ENCODE data around the gene PPM1H.

The PPM1H gene

GRCh38 chr12:62701492-62701891, 233.5 kb downstream of the PPM1H start:
- DNase-seq: no peak

- DNase-seq: no peak
These were observed 234.7 kb downstream of the PPM1H start for GRCh38 chr12:62700091-62700880.

DNA sequence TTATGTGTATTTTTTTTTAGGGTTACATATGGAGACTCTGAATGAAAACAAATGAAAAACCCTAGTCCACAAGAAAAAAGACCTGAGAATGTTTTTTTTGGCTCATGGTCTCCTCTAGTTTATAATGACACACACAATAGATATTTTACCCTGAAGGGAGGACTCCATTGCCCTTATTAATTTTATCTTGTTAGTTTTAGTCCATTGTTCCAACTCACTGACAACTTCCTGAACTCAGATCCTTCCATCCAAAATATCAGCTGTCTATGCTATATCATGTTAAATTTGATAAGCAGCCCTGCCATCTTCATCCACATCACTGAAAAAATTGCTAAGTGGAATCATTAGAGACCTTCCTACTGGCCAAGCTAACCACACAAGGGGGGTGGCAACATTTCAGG, 236.2 kb downstream of the PPM1H start:
- no peak for DNase-seq

GRCh38 chr12:62697893-62698292, 237.1 kb downstream of the PPM1H start:
- DNase-seq: no peak

DNA sequence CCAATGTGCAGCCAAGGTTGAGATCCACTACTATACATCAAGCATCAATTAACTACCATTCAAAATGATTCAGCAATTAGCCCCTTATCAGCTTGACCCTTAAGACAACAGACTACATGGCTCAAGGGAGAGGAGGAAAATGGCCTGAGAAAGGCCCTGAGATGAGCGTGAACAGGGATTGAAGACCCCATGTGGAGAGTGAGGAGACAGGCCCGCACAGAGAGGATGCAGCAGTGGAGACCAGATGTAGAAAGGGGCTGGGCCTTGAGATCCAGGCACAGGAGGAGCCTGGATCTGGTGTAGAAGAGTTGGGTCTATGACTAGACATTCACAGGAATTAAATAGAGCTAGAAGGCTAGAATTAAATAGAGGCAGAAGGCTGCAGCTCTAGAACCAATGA, 239.3 kb downstream of the PPM1H start:
- no peak for DNase-seq

DNA sequence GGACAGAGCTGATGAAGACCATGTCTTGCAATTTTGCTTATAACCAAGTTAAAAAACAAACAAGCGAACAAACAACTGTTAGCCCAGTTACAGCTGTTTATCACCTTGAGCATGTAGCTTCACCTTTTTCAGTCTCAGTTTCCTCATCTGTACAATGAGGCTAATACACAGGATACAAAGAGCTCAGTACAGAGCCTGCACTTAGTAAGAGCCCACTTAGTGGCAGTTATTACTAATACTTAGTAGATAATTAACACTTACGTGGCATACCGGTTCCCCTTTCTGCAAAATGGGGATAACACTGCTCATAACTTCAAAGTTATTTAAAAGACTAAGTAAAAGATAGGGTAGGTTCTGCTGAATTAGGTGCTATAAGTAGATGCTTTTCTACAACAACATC, 240.3 kb downstream of the PPM1H start:
- DNase-seq: no peak

DNA sequence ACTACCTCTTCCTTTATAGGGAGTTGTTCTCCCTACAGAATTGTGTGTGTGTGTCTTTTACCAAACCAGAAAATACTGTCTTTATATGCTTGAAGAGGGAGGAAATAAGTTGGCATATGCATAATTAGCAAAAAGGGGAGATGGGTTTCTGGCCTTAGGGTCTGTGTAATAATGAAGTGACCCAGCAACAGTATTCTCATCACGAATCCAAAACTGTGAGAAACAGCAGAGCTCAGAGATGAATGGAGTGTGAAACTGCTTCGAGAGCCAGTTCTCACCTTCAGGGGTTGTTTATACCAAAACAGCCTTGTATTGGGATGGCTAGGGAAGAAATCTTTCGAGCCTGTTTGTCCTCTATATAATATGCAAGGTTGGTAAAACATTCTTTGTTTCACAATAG, 240.8 kb downstream of the PPM1H start:
- DNase-seq: no peak

DNA sequence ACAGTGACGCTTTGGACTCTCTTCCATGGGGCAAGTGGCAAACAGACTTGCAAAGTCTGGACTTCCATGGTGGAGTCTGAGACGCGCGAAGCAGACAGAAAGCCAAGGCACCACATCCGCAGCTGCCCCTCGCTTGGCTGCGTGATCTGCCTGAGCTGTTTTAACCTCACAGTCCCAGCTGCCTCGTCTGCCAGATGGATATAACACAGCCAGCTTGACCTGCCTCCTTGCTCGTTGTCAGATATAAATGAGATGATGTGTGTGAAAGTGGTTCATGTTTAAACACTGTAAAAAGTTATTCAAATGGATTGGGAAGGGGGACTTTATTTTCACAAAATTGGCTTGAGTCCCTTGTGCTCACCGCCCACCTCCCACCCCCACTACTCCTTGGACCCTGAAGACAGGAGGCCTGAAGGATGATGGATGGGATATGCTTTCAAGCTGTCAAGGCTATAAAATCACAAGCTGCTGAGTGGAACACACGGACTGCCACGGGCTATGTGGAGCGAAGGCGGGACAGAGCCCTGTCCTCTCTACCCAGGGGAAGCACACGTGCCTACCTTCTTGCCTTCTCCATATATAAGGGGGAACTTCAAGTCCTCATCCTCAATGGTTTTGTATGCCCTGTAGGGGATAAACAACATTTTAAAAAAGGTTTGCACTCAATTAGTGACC, 241.4 kb downstream of the PPM1H start:
- no peak for DNase-seq

- no peak for DNase-seq
These were observed 242.1 kb downstream of the PPM1H start for GRCh38 chr12:62692884-62693283.

DNA sequence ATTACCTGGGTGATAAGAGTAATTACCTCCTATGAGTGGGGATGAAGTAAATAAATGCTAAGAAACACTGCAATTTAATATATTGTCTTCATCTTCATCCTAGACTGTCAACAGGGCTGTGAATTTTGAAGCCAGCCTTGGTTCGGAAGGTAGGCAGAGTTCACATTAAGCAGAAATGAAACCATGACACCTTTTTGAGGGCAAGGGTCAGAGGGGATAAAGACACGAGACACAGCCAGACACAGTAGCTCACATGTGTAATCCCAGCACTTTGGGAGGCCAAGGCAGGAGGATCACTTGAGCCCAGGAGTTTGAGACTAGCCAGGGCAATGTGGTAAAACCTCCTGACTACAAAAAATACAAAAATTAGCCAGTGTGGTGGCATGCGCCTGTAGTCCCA, 243.6 kb downstream of the PPM1H start:
- no peak for DNase-seq

DNA sequence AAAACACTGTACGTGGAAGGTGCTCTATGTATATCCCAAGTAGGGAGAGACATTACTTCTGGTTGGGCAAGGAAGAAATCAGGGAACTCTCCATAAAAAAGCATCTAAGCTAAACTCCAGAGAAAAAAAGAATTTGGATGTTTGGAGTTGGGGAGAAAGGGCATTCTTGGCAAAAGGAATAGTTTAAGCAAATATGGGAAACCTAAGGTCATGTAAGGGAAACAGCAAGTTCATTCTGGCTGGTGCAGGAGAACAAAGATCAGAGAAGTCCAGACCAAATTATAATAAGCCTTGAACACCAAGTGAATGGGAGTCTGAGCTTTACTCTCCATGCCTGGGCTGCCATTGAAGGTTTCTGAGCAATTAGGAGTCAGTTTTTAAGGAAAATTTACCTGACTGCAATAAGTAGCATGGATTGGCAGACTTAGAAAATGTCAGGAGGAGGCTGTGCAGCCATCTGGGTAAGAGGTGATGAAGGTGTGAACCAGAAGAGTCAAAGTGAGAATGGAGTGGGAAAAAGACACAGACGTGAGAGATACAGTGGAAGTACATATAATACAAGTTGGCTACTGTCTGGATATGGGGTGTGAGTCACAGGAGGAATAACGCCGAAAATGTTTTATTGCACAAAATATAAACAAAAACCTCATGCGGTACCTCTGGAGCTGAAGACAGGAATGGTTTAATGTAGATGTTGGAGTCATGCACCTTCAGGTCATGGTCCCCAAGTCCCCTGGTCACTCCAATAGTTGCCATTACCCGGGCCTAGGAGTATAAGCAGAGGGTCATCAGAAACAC, 245.7 kb downstream of the PPM1H start:
- DNase-seq: no peak

GRCh38 chr12:62686938-62687337, 248.0 kb downstream of the PPM1H start:
- DNase-seq: no peak

DNA sequence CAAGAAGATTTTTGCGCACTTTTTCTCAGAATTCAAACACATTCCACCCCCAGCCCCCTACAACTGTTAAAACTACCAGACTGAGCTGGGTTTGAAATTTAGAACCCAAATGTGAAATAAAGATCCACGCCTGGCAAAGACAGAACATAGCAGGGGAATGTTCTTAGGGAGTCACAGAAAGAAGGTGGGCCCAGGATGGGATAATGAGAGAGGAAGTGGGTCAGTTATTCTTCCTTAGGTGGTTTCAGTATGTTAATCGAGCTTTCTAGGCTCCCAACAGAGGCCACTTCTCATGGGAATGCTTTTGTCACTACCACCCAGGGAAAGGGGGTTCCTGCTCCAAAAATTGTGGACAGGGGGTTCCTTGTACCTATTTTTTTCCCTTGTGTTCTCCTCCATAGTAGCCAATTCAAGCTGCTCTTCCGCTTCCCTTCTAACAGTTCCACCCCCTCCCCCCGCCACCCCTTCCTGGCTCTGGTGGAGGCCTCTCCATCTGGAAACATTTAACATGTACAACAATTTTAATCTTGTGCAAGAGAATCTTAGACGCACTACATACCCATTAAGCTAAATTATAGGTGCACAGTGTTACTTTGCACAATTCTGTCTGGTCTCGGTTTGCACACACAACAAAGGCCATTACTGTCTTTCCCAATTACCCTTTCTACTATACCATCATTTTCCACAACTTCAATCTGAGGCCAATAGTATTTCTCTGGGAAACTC, 250.2 kb downstream of the PPM1H start:
- no peak for DNase-seq

DNA sequence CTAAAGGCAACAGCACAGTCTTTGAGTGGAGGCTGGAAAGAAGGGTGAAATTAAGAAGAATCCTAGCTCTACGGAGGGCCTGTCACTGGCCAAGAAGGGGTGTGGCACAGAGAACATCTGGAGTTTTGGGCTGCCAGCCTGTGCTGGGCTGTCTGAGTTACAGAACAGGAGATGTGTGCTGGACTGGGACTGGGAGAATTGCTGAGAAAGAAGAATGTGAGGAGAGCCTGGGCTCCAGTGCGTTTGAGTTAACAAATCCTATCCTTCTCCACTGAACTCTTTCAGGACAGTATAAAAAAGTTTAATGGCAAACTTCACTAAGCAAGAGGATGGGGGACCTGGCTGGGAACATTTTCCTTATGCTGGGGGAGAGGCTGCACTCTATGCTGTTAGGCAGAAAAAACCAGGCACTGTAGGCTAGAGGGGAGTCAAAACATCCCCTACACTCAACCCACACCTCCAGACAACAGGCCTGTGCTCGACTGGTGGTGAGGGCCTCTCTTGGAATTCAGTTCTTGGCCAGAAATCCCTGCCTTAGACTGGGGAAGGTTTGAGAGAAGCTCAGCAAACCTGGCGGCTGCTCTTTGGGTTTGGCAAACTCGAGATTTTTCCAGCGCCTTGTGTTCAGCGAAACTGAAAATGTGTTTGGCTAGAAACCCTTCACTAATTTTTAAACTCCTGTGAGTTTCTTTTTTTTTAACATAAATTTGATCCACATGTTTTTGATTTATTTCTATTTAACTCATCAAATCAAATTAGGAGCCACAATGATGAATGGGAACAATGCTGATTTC, 251.0 kb downstream of the PPM1H start:
- DNase-seq: no peak

DNA sequence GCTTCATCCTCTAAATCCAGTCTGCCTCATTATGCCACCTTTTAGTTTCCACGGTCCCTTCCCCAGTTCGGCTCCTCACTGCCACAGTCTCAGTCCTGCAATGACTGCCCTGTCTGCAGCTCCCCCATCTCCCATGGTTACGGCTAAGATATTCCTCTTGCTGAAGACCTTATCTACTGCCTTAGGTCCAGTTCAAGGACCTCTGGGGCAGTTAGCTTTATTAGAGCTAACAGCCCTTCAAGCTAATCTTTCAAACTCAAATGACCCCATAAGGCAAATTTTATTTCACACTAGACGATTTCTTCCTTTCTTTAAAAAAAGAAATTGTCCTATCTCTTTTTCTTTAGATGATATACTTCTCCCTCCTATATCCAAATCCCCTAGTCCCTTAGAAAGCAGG, 253.6 kb downstream of the PPM1H start:
- no peak for DNase-seq

DNA sequence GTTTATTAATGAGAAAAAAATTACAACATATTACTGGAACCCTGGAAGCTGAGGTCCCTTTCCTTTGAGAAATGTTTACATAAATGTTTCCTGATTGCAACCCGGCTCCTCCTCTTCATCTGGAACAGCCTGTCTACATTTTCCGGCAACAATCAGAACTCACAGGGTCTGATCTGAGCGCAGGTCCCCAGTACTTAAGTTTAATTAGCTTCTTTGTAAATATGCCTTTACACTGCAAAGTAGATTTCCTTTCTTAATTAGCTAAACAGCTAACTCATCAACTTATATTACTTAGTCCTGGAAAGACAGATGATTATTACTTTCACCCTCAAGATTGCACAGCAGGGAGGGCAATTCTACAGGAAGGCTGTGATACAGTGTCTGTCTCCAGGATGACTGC, 255.3 kb downstream of the PPM1H start:
- no peak for DNase-seq

DNA sequence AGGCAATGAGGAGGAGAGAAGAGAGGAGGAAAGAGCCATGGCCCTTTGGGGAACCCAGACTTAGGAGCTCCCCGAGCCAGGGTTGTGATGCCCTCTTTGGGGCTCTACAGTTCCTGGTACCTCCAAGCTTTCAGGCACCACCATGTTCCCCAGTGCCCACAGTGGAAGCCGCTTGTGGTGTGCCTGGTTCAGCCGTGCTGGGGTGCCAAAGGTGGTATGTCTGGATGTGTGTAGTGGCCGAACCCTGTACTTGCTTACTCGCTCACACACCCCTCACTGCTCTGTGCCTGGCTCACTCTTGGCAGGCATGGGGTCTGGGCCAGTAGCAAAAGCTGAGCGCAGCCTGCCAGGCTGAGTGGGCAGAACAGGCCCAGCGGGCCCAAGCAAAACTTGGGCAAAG, 257.6 kb downstream of the PPM1H start:
- DNase-seq: no peak

DNA sequence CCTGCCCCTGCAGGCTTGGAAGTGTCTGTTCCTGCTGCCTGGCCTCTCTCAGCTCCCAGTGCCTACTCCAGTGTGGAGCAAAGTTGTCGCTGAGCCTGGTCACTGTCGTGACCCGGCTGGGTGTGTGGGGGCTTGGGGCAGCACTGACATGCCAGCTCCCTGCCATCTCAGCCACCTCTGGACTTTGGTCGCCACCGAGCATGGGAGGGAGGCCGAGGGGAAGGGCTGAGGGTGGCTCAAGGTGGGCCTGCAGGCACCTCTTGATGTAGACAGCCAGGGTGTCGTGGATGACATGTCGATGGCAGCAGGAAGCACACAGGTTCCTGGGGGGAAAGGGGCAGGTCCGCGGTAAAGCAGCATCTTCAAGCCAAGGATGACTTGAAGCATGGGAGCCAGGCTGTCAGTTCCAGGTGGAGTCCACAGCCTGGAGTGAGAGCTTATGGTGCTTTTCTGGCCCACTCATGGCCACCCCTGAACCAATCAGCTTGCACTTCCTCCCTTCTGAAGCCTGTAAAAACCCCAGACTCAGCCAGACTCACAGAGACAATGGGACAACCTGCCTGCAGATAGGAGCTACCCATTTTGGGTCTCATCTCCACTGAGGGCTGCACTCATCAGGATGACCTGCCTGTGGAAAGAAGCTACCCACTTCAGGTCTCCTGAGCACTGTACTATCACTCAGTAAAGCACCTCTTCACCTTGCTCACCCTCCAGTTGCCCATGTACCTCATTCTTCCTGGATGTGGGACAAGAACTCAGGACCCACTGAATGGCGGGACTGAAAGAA, 258.2 kb downstream of the PPM1H start:
- DNase-seq: no peak

DNA sequence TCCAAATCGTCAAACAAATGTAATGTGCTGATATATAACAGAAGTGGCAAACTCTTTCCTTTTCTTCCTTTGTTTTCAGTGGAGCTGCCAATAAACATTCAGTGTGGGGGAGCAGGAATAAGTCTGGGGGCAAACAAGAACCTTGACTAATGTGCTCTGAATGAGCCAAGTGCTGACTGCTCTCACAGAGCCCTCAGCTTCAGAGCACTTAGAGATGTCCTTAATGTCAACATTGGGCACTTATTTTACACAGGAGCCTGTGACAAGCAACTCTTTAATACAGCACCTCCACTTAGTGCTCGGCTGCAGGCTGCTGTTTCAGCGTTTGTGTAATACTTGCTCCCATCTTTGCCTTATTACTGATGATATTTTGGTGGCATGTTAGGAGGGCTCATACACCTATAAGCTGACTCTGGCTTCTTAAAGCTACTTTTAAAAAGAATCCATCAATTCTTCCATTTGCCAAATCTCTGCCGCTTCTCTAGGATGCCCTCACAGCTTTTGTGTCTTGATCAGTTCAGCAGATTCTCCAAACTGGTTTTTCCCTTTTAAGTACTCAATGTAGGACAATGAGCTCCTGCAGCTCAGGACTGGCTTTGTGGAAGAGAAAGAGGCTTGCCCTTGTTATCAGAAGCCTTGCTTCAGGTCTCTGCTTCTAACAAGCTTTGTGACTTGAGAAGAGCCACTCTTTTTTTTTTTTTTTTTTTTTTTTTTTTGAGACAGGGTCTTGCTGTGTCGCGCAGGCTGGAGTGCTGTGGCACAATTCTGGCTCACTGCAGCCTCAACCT, 261.7 kb downstream of the PPM1H start:
- DNase-seq: no peak

GRCh38 chr12:62670986-62671720, 263.8 kb downstream of the PPM1H start:
- no peak for DNase-seq

Measured in NCI-H2107 (cell line).